ENCODE data around the gene PPFIA1. TPM values are rescaled to one million over a fixed set of nuclear protein-coding genes. Genes with fewer than 3 reads are reported as not detected.

The PPFIA1 gene
- total RNA-seq, 1 donor from 2014 or later: 45.3 TPM

DNA sequence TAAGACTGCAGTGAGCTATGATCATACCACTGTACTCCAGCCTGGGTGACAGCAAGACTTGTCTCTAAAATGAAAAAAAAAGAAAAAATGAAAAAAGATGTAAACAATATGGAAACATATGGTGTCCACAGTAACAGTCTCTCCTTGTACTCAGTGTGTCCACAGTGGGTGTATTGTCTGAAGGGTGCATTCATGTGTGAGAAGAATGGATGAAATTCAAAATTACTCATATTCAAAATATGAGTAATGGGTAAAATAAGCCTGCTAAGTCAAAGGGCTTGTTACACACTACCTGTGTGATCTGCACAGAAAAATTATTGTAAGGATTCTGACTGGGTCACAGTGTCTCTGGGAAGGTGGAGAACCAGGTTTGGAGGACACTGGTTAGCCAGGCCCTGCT, 26.9 kb downstream of the PPFIA1 start:
- intact Hi-C loops (cut with micrococcal nuclease): no loop called here
- DNase-seq: no peak
- H3K4me3 ChIP-seq: no peak overlapping the region
- H3K36me3 ChIP-seq: peaks cover 29% of the 10 kb centered on the region
- TF ChIP-seq CTCF (IDR thresholded peaks at IDR 0.05; ENCODE audit: borderline replicate concordance): no peak
- H3K27me3 ChIP-seq (ENCODE audit: low read depth): no peaks in the 10 kb centered on the region
- no peak overlapping the region for H3K27ac ChIP-seq (replicated peaks)
- H3K9me3 ChIP-seq (replicated peaks): no peaks in the 10 kb centered on the region
- H3K4me1 ChIP-seq: peaks cover 8% of the 10 kb centered on the region

DNA sequence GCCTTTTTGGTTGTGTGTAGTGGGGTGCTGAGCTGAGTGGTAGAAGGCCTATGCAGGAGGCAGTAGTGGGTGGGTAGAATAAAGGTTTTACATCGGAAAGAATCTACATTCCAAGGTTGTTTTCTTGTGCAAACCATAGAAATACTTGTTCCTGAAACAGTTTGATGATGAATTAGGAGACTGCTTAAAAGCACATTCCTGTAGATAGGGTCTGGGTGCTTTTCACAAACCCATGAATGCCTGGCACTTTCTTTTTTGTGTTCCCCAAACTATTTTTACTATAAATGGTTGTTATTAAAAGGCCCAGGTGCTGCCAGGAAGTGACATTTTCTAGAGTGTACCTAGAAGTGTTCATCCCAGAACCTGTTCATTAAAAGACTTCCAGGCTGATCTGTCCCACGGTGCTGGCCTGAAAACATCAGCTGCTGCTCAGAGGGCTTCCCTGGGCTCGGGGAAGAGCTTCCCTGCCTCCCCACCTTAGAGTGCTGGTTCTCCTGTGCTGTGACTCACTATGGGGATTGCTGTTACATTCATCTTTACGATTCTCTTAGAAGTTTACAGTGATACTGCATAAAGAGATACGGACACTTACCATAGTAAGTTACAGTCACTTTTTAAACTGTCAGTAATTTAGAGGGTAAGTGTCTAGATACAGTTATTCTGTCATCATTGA, 27.9 kb downstream of the PPFIA1 start:
- no peak overlapping the region for H3K27ac ChIP-seq (replicated peaks)
- peaks cover 23% of the 10 kb centered on the region for H3K36me3 ChIP-seq
- intact Hi-C loops (cut with micrococcal nuclease): no loop called here
- H3K4me1 ChIP-seq: peaks cover 15% of the 10 kb centered on the region
- no peak for TF ChIP-seq CTCF (IDR thresholded peaks at IDR 0.05; ENCODE audit: borderline replicate concordance)
- no peaks in the 10 kb centered on the region for H3K9me3 ChIP-seq (replicated peaks)
- H3K27me3 ChIP-seq (ENCODE audit: low read depth): no peaks in the 10 kb centered on the region
- H3K4me3 ChIP-seq: no peak overlapping the region
- DNase-seq: no peak

DNA sequence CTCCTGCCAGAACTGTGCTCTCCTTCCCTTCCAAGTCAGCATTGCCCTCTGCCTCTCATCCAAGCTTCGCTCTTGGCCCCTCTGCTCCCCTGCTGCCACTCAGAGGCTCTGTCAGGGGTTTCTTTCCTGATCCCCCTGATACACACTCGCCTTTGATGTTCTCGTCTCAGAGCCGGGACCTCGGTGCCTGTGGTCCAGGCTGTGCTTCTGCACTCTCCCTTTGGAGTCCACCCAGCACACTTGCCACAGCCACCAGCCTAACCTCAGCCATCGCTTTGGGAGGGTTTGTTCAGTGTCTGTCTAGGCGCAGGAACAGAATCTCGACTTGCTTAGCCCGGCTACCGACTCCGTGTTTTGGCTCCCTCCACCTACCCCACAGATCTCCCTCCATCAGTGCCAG, 29.1 kb downstream of the PPFIA1 start:
- H3K27ac ChIP-seq (replicated peaks): no peak overlapping the region
- DNase-seq: no peak

DNA sequence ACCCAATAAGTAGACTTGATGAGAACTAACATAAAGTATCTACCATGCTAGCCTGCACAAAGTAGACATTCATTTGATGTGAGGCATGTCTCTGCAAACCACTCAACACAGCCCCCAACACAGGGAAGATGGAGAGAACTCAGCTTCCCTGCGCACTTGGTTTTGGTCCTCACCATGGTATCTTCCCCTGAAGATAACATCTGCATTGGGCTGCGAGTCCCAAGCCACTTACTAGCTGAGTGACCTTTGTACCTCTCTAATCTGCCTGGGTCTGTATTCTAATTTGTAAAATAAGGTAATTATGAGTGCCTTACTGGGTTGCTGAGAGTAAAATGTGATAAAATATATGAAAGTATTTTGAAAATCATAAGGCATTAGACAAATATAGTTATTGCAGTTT, 30.7 kb downstream of the PPFIA1 start:
- peaks cover 20% of the 10 kb centered on the region for H3K4me1 ChIP-seq
- no peak for TF ChIP-seq CTCF (IDR thresholded peaks at IDR 0.05; ENCODE audit: borderline replicate concordance)
- no peak for DNase-seq
- no peak overlapping the region for H3K4me3 ChIP-seq
- H3K27ac ChIP-seq (replicated peaks): no peak overlapping the region
- no peaks in the 10 kb centered on the region for H3K9me3 ChIP-seq (replicated peaks)
- no peaks in the 10 kb centered on the region for H3K27me3 ChIP-seq (ENCODE audit: low read depth)
- peaks cover 21% of the 10 kb centered on the region for H3K36me3 ChIP-seq
- intact Hi-C loops (cut with micrococcal nuclease): no loop called here

More for the DNA sequence above, 29.1 kb downstream of the PPFIA1 start:
- H3K4me3 ChIP-seq: no peak overlapping the region
- H3K4me1 ChIP-seq: peaks cover 20% of the 10 kb centered on the region
- TF ChIP-seq CTCF (IDR thresholded peaks at IDR 0.05; ENCODE audit: borderline replicate concordance): no peak
- H3K27me3 ChIP-seq (ENCODE audit: low read depth): no peaks in the 10 kb centered on the region
- intact Hi-C loops (cut with micrococcal nuclease): no loop called here
- H3K36me3 ChIP-seq: peaks cover 17% of the 10 kb centered on the region
- no peaks in the 10 kb centered on the region for H3K9me3 ChIP-seq (replicated peaks)

- no peak overlapping the region for H3K4me3 ChIP-seq
- H3K4me1 ChIP-seq: peaks cover 20% of the 10 kb centered on the region
- H3K36me3 ChIP-seq: peaks cover 21% of the 10 kb centered on the region
- no peak for DNase-seq
- H3K27me3 ChIP-seq (ENCODE audit: low read depth): no peaks in the 10 kb centered on the region
- TF ChIP-seq CTCF (IDR thresholded peaks at IDR 0.05; ENCODE audit: borderline replicate concordance): no peak
- H3K9me3 ChIP-seq (replicated peaks): no peaks in the 10 kb centered on the region
- no peak overlapping the region for H3K27ac ChIP-seq (replicated peaks)
- intact Hi-C loops (cut with micrococcal nuclease): no loop called here
Measured at GRCh38 chr11:70301721-70302418, 31.4 kb downstream of the PPFIA1 start.
